ENCODE results near the gene AMBRA1. TPM values are rescaled to one million over a fixed set of nuclear protein-coding genes. Genes with fewer than 3 reads are reported as not detected.

The AMBRA1 gene
- polyA plus RNA-seq, 1 of the 3 experiments (the other 2 are of a cell fraction) = 10.4 TPM

- TF ChIP-seq EZH2phosphoT487 (IDR thresholded peaks at IDR 0.05; ENCODE audit: borderline replicate concordance, low read depth) (no peak), MEF2A (IDR thresholded peaks at IDR 0.05; ENCODE audit: borderline replicate concordance, low read depth) (no peak), NFIC (IDR thresholded peaks at IDR 0.05; ENCODE audit: borderline replicate concordance) (no peak), NRF1 (IDR thresholded peaks at IDR 0.05; ENCODE audit: low read depth, low read length) (no peak)
Measured at GRCh38 chr11:46594785-46595184, 962 bp upstream of the AMBRA1 start (continued).

DNA sequence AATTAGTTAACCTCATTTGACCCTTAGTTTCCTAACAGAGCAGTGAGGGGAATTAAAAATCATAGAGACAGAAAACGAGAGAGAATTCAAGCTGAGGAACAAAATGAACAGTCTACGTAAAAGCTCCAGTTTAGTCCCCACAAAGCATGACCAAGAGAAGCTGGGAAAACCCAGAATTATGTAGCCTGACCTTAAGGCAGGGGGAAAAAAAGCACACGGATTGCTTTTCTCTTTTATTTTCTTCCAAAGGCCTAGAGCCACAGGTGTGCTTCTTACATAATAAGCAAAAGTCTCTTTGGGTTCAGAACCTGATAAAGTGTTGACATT, 514 bp upstream of the AMBRA1 start:
- no peak for DNase-seq
- WGBS (ENCODE audit: low lambda C conversion rate) = 39% methylated on average over 3 of the region's 3 CpGs
- POLR2A ChIA-PET = interaction anchor here (0.8 to 1.4 kb wide), 7 partner anchors 13 to 106 kb away, joined by 3 to 7 read pairs (median 3); partner anchors contain the start of genes ARHGAP1 and ZNF408

More for the DNA sequence above, 514 bp upstream of the AMBRA1 start:
- H3K4me1 ChIP-seq (ENCODE audit: control insufficient read depth in 1 of 2, insufficient read depth in 2 of 2, low read depth in 1 of 2, low read length in 1 of 2) = peaks cover 3 to 24% of the 10 kb centered on the region in 2 experiments; a peak in 2 of 4 replicates
- H3K36me3 ChIP-seq (replicated peaks in 1 of 2; ENCODE audit: control insufficient read depth in 1 of 2, insufficient read depth in 2 of 2, low read length in 1 of 2) = no peaks in the 10 kb centered on the region
- H3K4me3 ChIP-seq (ENCODE audit: low read depth in 2 of 2, low read length in 1 of 2) = peak overlapping the region; percentile 78 to 83
- H4K20me1 ChIP-seq (ENCODE audit: insufficient read depth) = peaks cover 20% of the 10 kb centered on the region; the same call in 1 of the 2 replicates
- H3K9me2 ChIP-seq = no peaks in the 10 kb centered on the region
- H3K27ac ChIP-seq (ENCODE audit: low read depth in 2 of 2, low read length in 1 of 2) = peak overlapping the region; percentile 77 to 79
- no peaks in the 10 kb centered on the region for H3K27me3 ChIP-seq (ENCODE audit: insufficient read depth)
- no peaks in the 10 kb centered on the region for H3K9me3 ChIP-seq
- TF ChIP-seq, protein P1, sequence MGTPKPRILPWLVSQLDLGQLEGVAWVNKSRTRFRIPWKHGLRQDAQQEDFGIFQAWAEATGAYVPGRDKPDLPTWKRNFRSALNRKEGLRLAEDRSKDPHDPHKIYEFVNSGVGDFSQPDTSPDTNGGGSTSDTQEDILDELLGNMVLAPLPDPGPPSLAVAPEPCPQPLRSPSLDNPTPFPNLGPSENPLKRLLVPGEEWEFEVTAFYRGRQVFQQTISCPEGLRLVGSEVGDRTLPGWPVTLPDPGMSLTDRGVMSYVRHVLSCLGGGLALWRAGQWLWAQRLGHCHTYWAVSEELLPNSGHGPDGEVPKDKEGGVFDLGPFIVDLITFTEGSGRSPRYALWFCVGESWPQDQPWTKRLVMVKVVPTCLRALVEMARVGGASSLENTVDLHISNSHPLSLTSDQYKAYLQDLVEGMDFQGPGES (IDR thresholded peaks at IDR 0.05; ENCODE audit: low read depth, low read length) = no peak
- TF ChIP-seq, protein P2, sequence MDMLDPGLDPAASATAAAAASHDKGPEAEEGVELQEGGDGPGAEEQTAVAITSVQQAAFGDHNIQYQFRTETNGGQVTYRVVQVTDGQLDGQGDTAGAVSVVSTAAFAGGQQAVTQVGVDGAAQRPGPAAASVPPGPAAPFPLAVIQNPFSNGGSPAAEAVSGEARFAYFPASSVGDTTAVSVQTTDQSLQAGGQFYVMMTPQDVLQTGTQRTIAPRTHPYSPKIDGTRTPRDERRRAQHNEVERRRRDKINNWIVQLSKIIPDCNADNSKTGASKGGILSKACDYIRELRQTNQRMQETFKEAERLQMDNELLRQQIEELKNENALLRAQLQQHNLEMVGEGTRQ (IDR thresholded peaks at IDR 0.05; ENCODE audit: borderline replicate concordance, low read depth, low read length) = no peak
- TF ChIP-seq MAX (IDR thresholded peaks at IDR 0.05; ENCODE audit: low read depth) = no peak
- no peak for TF ChIP-seq GATA2 (CRISPR knock-in tag; IDR thresholded peaks at IDR 0.05)
- TF ChIP-seq, protein P3, sequence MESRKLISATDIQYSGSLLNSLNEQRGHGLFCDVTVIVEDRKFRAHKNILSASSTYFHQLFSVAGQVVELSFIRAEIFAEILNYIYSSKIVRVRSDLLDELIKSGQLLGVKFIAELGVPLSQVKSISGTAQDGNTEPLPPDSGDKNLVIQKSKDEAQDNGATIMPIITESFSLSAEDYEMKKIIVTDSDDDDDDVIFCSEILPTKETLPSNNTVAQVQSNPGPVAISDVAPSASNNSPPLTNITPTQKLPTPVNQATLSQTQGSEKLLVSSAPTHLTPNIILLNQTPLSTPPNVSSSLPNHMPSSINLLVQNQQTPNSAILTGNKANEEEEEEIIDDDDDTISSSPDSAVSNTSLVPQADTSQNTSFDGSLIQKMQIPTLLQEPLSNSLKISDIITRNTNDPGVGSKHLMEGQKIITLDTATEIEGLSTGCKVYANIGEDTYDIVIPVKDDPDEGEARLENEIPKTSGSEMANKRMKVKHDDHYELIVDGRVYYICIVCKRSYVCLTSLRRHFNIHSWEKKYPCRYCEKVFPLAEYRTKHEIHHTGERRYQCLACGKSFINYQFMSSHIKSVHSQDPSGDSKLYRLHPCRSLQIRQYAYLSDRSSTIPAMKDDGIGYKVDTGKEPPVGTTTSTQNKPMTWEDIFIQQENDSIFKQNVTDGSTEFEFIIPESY (IDR thresholded peaks at IDR 0.05; ENCODE audit: borderline replicate concordance, low read depth) = no peak
- peak overlapping the region; percentile 100 for H2AFZ ChIP-seq (ENCODE audit: low read depth)
- H3K79me2 ChIP-seq (ENCODE audit: insufficient read depth) = peaks cover 44% of the 10 kb centered on the region
- CTCF ChIA-PET = interaction anchor here (1.0 to 1.6 kb wide), 4 partner anchors 12 to 65 kb away, joined by 3 to 5 read pairs (median 3); partner anchors contain the start of gene ATG13
- peak overlapping the region; percentile 74 for H3K4me2 ChIP-seq
- peak overlapping the region; percentile 94; the same call in 1 of the 2 replicates for H3K9ac ChIP-seq
- peaks cover 14% of the 10 kb centered on the region for H3F3A ChIP-seq (replicated peaks; ENCODE audit: insufficient read depth)
